Trophoblast cell (in vitro differentiated cells and primary cell): ENCODE data around the gene AMT.

Experiments
- DNase-seq, 2 donors: peaks; one replicate each; pipeline ENCODE4 v3.0.0-alpha.2; 2016
- H2AFZ ChIP-seq: 2 replicates; pipeline ENCODE4 v1.6.1; 2013; ENCODE audit warnings: low read length, moderate library complexity, mild to moderate bottlenecking; ENCODE audit not compliant: insufficient read depth, poor library complexity
- H2AK5ac ChIP-seq: 2 replicates; pipeline ENCODE4 v1.6.1; 2013; ENCODE audit warnings: mild to moderate bottlenecking, low read length
- H2BK120ac ChIP-seq: 2 replicates; pipeline ENCODE4 v1.6.1; 2013; ENCODE audit warnings: low read length, mild to moderate bottlenecking, moderate library complexity; ENCODE audit not compliant: insufficient read depth, poor library complexity
- H2BK12ac ChIP-seq: 2 replicates; pipeline ENCODE4 v1.6.1; 2013; ENCODE audit warnings: mild to moderate bottlenecking, low read length, moderate library complexity
- H2BK5ac ChIP-seq: 2 replicates; pipeline ENCODE4 v1.6.1; 2013; ENCODE audit warnings: low read length, low read depth, moderate library complexity, mild to moderate bottlenecking; ENCODE audit not compliant: poor library complexity
- H3K14ac ChIP-seq: 2 replicates; pipeline ENCODE4 v1.6.1; 2013; ENCODE audit warnings: mild to moderate bottlenecking, low read length
- H3K18ac ChIP-seq: 2 replicates; pipeline ENCODE4 v1.6.1; 2013; ENCODE audit warnings: mild to moderate bottlenecking, low read length
- H3K23ac ChIP-seq: 2 replicates; pipeline ENCODE4 v1.6.1; 2013; ENCODE audit warnings: low read length
- H3K27ac ChIP-seq: 2 replicates; pipeline ENCODE4 v1.5.1; 2013; ENCODE audit warnings: low read depth, mild to moderate bottlenecking, inconsistent platforms, low read length, moderate library complexity
- H3K27me3 ChIP-seq: 2 replicates; pipeline ENCODE4 v1.6.1; 2013; ENCODE audit warnings: inconsistent platforms, mild to moderate bottlenecking, low read length, moderate library complexity; ENCODE audit not compliant: insufficient read depth
- H3K36me3 ChIP-seq, 2 experiments: 1 replicate in 1 of 2; 2 replicates in 1 of 2; pipeline ENCODE4 v1.6.1; 2013; ENCODE audit warnings: low read length in 2 of 2, mild to moderate bottlenecking in 2 of 2, moderate library complexity in 1 of 2; ENCODE audit not compliant: insufficient read depth in 2 of 2, control insufficient read depth in 1 of 2
- H3K4ac ChIP-seq: 2 replicates; pipeline ENCODE4 v1.6.1; 2013; ENCODE audit warnings: low read depth, mild to moderate bottlenecking, low read length, moderate library complexity
- H3K4me1 ChIP-seq, 2 experiments: 1 replicate in 1 of 2; 2 replicates in 1 of 2; pipeline ENCODE4 v1.6.1; 2013; ENCODE audit warnings: low read length in 2 of 2, mild to moderate bottlenecking in 2 of 2, moderate library complexity in 1 of 2; ENCODE audit not compliant: insufficient read depth in 2 of 2, control insufficient read depth in 1 of 2
- H3K4me2 ChIP-seq: 2 replicates; pipeline ENCODE4 v1.6.1; 2013; ENCODE audit warnings: inconsistent platforms, mild to moderate bottlenecking, low read length, moderate library complexity
- H3K4me3 ChIP-seq: 2 replicates; pipeline ENCODE4 v1.5.1; 2013; ENCODE audit warnings: mild to moderate bottlenecking, low read depth, low read length, inconsistent platforms
- H3K79me1 ChIP-seq: one replicate; pipeline ENCODE4 v1.6.1; 2013; ENCODE audit warnings: low read length
- H3K79me2 ChIP-seq: 2 replicates; pipeline ENCODE4 v1.6.1; 2013; ENCODE audit warnings: low read length, mild to moderate bottlenecking; ENCODE audit not compliant: control insufficient read depth, insufficient read depth, poor library complexity
- H3K9ac ChIP-seq: 2 replicates; pipeline ENCODE4 v1.6.1; 2013; ENCODE audit warnings: mild to moderate bottlenecking, low read length
- H3K9me3 ChIP-seq: 2 replicates; pipeline ENCODE4 v1.6.1; 2013; ENCODE audit warnings: low read depth, mild to moderate bottlenecking, control low read depth, inconsistent platforms, low read length; ENCODE audit not compliant: insufficient read depth
- H4K12ac ChIP-seq: 2 replicates; pipeline ENCODE4 v1.6.1; 2013; ENCODE audit warnings: low read depth, mild to moderate bottlenecking, low read length, moderate library complexity
- H4K8ac ChIP-seq: 2 replicates; pipeline ENCODE4 v1.6.1; 2013; ENCODE audit warnings: low read depth, mild to moderate bottlenecking, low read length, moderate library complexity
- H4K91ac ChIP-seq: one replicate; pipeline ENCODE4 v1.6.1; 2013; ENCODE audit warnings: low read depth, mild to moderate bottlenecking, low read length, moderate library complexity
- WGBS: extraction: QIAGEN DNeasy Blood & Tissue Kit; methylation state at CpG from one replicate; pipeline ENCODE4 v1.1.7; 2013; ENCODE audit warnings: missing lambda C conversion rate; ENCODE audit not compliant: insufficient read length, insufficient coverage; ENCODE audit errors: extremely low coverage; 5-methylcytosine and 5-hydroxymethylcytosine counted together

The AMT gene

GRCh38 chr3:49378249-49378895 lies 43.9 kb downstream of the AMT start:
- peak; percentile 83 to 84 for DNase-seq
- Histone ChIP-seq H3K4ac (peak overlapping the region; percentile 80), H2BK5ac (no peak overlapping the region), H3K4me2 (no peak overlapping the region), H3K9ac (no peak overlapping the region), H4K8ac (no peak overlapping the region), H2BK12ac (no peak overlapping the region), H3K27me3 (no peaks in the 10 kb centered on the region), H2BK120ac (no peak overlapping the region), H2AFZ (no peak overlapping the region), H3K23ac (no peak overlapping the region), H3K4me1 (peaks cover 3 to 5% of the 10 kb centered on the region in 2 experiments), H3K14ac (no peak overlapping the region), H3K27ac (no peak overlapping the region), H4K91ac (no peak overlapping the region), H3K36me3 (peaks cover 15 to 17% of the 10 kb centered on the region in 2 experiments), H3K79me2 (peaks cover 20% of the 10 kb centered on the region), H3K79me1 (no peaks in the 10 kb centered on the region), H2AK5ac (no peak overlapping the region), H3K9me3 (no peaks in the 10 kb centered on the region), H4K12ac (no peak overlapping the region), H3K18ac (no peak overlapping the region), H3K4me3 (no peak overlapping the region)
- WGBS: no CpG with 5 or more reads among the region's 11 CpGs

- no peak overlapping the region for H2BK120ac ChIP-seq
- no peak overlapping the region for H4K8ac ChIP-seq
- H3K27ac ChIP-seq: no peak overlapping the region
- no CpG with 5 or more reads among the region's 1 CpG for WGBS
- H3K4me1 ChIP-seq: peaks cover 3 to 5% of the 10 kb centered on the region in 2 experiments
- no peak overlapping the region for H2AFZ ChIP-seq
- no peaks in the 10 kb centered on the region for H3K79me1 ChIP-seq
- no peak overlapping the region for H2BK12ac ChIP-seq
- H3K36me3 ChIP-seq: peaks cover 21 to 25% of the 10 kb centered on the region in 2 experiments
- no peak overlapping the region for H2BK5ac ChIP-seq
- no peaks in the 10 kb centered on the region for H3K9me3 ChIP-seq
- peaks cover 16% of the 10 kb centered on the region for H3K79me2 ChIP-seq
- DNase-seq: peak; percentile 66 to 74
- H3K27me3 ChIP-seq: no peaks in the 10 kb centered on the region
- H3K4me3 ChIP-seq: no peak overlapping the region
- H3K4me2 ChIP-seq: no peak overlapping the region
- H3K23ac ChIP-seq: no peak overlapping the region
- no peak overlapping the region for H2AK5ac ChIP-seq
- H3K14ac ChIP-seq: no peak overlapping the region
- H4K91ac ChIP-seq: no peak overlapping the region
- no peak overlapping the region for H4K12ac ChIP-seq
- no peak overlapping the region for H3K18ac ChIP-seq
- H3K9ac ChIP-seq: no peak overlapping the region
- H3K4ac ChIP-seq: peak overlapping the region; percentile 22
Observed at GRCh38 chr3:49377483-49377882, 44.8 kb downstream of the AMT start.

GRCh38 chr3:49371946-49372345 lies 50.3 kb downstream of the AMT start:
- Histone ChIP-seq H2AK5ac (no peak overlapping the region), H3K4ac (no peak overlapping the region), H4K8ac (no peak overlapping the region), H3K9ac (no peak overlapping the region), H3K4me3 (no peak overlapping the region), H3K36me3 (peaks cover 43 to 61% of the 10 kb centered on the region in 2 experiments), H4K12ac (no peak overlapping the region), H3K27me3 (no peaks in the 10 kb centered on the region), H3K4me1 (no peaks in the 10 kb centered on the region), H3K79me2 (peaks cover under 1% of the 10 kb centered on the region), H4K91ac (no peak overlapping the region), H2BK5ac (no peak overlapping the region), H3K14ac (no peak overlapping the region), H3K23ac (no peak overlapping the region), H3K9me3 (no peaks in the 10 kb centered on the region), H2BK12ac (no peak overlapping the region), H2BK120ac (no peak overlapping the region), H3K4me2 (no peak overlapping the region), H3K27ac (no peak overlapping the region), H3K18ac (no peak overlapping the region), H3K79me1 (no peaks in the 10 kb centered on the region), H2AFZ (no peak overlapping the region)
- DNase-seq: no peak

- Histone ChIP-seq H4K12ac (no peak overlapping the region), H3K23ac (no peak overlapping the region), H2BK12ac (no peak overlapping the region), H3K27me3 (no peaks in the 10 kb centered on the region), H3K27ac (no peak overlapping the region), H2BK120ac (no peak overlapping the region), H2AFZ (no peak overlapping the region), H3K4me2 (no peak overlapping the region), H3K9me3 (no peaks in the 10 kb centered on the region), H3K14ac (no peak overlapping the region), H4K8ac (no peak overlapping the region), H3K4me3 (no peak overlapping the region), H3K36me3 (peaks cover 52 to 72% of the 10 kb centered on the region in 2 experiments), H3K18ac (no peak overlapping the region), H3K4ac (peak overlapping the region; percentile 54), H3K79me1 (no peaks in the 10 kb centered on the region), H4K91ac (no peak overlapping the region), H2BK5ac (no peak overlapping the region), H3K4me1 (no peaks in the 10 kb centered on the region), H2AK5ac (no peak overlapping the region), H3K9ac (no peak overlapping the region), H3K79me2 (no peaks in the 10 kb centered on the region)
- no peak for DNase-seq
- WGBS: no CpG with 5 or more reads among the region's 6 CpGs
Observed at GRCh38 chr3:49370585-49371290, 51.5 kb downstream of the AMT start.
